Parathyroid adenoma (tissue), 2 donors: ENCODE measurements around the gene FAM90A26.
A peak's percentile ranks its signal among the peaks of the same experiment; 100 is the strongest.
"Not testable (repeated sequence)": the region's sequence is repeated elsewhere in the genome, so short reads cannot be mapped to it uniquely, and the experiment has no call there.

Experiments
- H2AFZ ChIP-seq: fragments of 300-600 bp; sonication (generic); one replicate; pipeline ENCODE4 v1.7.0; 2017; ENCODE audit warnings: antibody characterized with exemption, mild to moderate bottlenecking
- H3K27ac ChIP-seq: fragments of 300-600 bp; sonication (generic); one replicate; pipeline ENCODE4 v1.7.0; 2017
- H3K27me3 ChIP-seq: fragments of 300-600 bp; sonication (generic); one replicate; pipeline ENCODE4 v1.7.0; 2017; ENCODE audit warnings: low read length; ENCODE audit not compliant: control insufficient read depth, insufficient read depth
- H3K36me3 ChIP-seq: fragments of 300-600 bp; sonication (generic); one replicate; pipeline ENCODE4 v1.7.0; 2017; ENCODE audit warnings: low read length; ENCODE audit not compliant: control insufficient read depth, insufficient read depth
- H3K4me1 ChIP-seq: fragments of 300-600 bp; sonication (generic); one replicate; pipeline ENCODE4 v1.7.0; 2017; ENCODE audit warnings: control low read depth
- H3K4me2 ChIP-seq: fragments of 300-600 bp; sonication (generic); one replicate; pipeline ENCODE4 v1.7.0; 2017; ENCODE audit warnings: low read length
- H3K4me3 ChIP-seq: fragments of 300-600 bp; sonication (generic); one replicate; pipeline ENCODE4 v1.7.0; 2017; ENCODE audit warnings: low read depth, low read length
- H3K79me2 ChIP-seq: fragments of 300-600 bp; sonication (generic); one replicate; pipeline ENCODE4 v1.7.0; 2017; ENCODE audit warnings: control low read depth
- H3K9ac ChIP-seq: fragments of 300-600 bp; sonication (generic); one replicate; pipeline ENCODE4 v1.7.0; 2017; ENCODE audit warnings: mild to moderate bottlenecking
- H3K9me3 ChIP-seq: fragments of 300-600 bp; sonication (generic); one replicate; pipeline ENCODE4 v1.7.0; 2017; ENCODE audit warnings: low read length; ENCODE audit not compliant: control insufficient read depth
- TF ChIP-seq, protein P1 (sequence below): fragments of 300-600 bp; sonication (generic); IDR thresholded peaks from one replicate; pipeline ENCODE4 v1.7.0; 2017; ENCODE audit warnings: antibody characterized with exemption, mild to moderate bottlenecking
- donor health status: primary hyperparathyroidism.

FAM90A26 gene

GRCh38 chr4:9143421-9144080, 26.7 kb upstream of the FAM90A26 start:
- no peak overlapping the region for H2AFZ ChIP-seq
- no peaks in the 10 kb centered on the region for H3K27me3 ChIP-seq
- no peak overlapping the region for H3K27ac ChIP-seq
- no peak overlapping the region for H3K9ac ChIP-seq
- H3K79me2 ChIP-seq = no peaks in the 10 kb centered on the region
- no peaks in the 10 kb centered on the region for H3K9me3 ChIP-seq
- H3K4me1 ChIP-seq = no peaks in the 10 kb centered on the region
- no peaks in the 10 kb centered on the region for H3K36me3 ChIP-seq
- TF ChIP-seq, protein P1, sequence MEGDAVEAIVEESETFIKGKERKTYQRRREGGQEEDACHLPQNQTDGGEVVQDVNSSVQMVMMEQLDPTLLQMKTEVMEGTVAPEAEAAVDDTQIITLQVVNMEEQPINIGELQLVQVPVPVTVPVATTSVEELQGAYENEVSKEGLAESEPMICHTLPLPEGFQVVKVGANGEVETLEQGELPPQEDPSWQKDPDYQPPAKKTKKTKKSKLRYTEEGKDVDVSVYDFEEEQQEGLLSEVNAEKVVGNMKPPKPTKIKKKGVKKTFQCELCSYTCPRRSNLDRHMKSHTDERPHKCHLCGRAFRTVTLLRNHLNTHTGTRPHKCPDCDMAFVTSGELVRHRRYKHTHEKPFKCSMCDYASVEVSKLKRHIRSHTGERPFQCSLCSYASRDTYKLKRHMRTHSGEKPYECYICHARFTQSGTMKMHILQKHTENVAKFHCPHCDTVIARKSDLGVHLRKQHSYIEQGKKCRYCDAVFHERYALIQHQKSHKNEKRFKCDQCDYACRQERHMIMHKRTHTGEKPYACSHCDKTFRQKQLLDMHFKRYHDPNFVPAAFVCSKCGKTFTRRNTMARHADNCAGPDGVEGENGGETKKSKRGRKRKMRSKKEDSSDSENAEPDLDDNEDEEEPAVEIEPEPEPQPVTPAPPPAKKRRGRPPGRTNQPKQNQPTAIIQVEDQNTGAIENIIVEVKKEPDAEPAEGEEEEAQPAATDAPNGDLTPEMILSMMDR = no peak
- no peak overlapping the region for H3K4me2 ChIP-seq
- H3K4me3 ChIP-seq = no peak overlapping the region

- H2AFZ ChIP-seq = no peak overlapping the region
- H3K4me1 ChIP-seq = no peaks in the 10 kb centered on the region
- no peak overlapping the region for H3K4me3 ChIP-seq
- no peaks in the 10 kb centered on the region for H3K79me2 ChIP-seq
- no peak overlapping the region for H3K9ac ChIP-seq
- H3K9me3 ChIP-seq = no peaks in the 10 kb centered on the region
- H3K36me3 ChIP-seq = no peaks in the 10 kb centered on the region
- no peak overlapping the region for H3K27ac ChIP-seq
- H3K27me3 ChIP-seq = no peaks in the 10 kb centered on the region
- H3K4me2 ChIP-seq = no peak overlapping the region
- TF ChIP-seq, protein P1 = no peak
These were observed 23.2 kb upstream of the FAM90A26 start for GRCh38 chr4:9146967-9147366.

DNA sequence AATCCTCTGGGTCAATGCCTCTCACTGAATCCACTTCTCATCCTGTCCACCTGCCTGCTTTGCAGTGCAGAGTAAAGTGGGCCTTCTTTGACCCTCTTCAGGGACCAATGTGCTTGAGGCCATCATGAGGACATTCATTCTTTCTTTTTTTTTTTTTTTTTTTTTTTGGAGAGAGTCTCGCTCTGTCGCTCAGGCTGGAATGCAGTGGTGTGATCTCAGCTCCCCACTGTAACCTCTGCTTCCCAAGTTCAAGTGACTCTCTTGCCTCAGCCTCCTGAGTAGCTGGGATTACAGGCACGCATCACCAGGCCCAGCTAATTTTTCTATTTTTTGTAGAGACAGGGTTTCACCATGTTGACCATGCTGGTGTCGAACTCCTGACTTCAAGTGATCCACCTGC, 22.8 kb upstream of the FAM90A26 start:
- not testable (repeated sequence) for H3K4me3 ChIP-seq, H3K9ac ChIP-seq, H3K79me2 ChIP-seq, H3K4me2 ChIP-seq, H3K27me3 ChIP-seq, H3K4me1 ChIP-seq, H3K36me3 ChIP-seq, H2AFZ ChIP-seq, H3K27ac ChIP-seq, H3K9me3 ChIP-seq

DNA sequence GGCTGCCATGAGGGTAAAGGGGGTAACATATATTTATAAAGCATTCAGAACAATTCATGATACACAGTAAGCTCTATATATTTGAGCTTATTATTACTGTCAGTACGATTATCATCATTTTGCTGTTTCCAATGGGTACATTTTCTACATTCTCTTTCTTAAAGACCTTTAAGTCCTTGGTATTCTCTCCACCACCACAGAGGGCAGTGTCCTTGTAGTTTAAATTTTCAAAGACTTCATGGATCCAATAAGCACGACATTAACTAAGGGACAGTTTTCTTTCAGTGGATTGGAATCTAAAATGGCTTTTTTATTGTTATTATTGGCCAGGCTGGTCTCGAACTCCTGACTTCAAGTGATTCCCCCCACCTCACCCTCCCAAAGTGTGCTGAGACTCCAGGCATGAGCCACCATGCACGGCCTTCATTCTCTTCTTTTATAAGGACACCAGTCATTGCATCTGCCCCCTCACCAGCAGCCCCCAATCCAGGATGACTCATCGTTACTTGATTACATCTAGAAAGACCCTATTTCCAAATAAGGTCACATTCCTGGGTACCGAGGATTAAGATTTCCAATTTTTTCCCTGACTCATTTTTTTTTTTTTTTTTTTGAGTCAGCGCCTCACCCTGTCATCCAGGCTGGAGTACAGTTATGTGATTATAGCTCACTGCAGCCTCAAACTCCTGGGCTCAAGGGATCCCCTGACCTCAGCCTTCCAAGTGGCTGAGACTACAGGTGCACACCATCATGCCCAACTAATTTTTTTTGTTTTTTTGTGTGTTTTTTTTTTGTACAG, 21.4 kb upstream of the FAM90A26 start:
- H3K27ac ChIP-seq, H3K36me3 ChIP-seq, H3K79me2 ChIP-seq, H2AFZ ChIP-seq, H3K27me3 ChIP-seq, H3K9ac ChIP-seq, H3K4me3 ChIP-seq, H3K4me1 ChIP-seq, H3K4me2 ChIP-seq, H3K9me3 ChIP-seq: not testable (repeated sequence)

DNA sequence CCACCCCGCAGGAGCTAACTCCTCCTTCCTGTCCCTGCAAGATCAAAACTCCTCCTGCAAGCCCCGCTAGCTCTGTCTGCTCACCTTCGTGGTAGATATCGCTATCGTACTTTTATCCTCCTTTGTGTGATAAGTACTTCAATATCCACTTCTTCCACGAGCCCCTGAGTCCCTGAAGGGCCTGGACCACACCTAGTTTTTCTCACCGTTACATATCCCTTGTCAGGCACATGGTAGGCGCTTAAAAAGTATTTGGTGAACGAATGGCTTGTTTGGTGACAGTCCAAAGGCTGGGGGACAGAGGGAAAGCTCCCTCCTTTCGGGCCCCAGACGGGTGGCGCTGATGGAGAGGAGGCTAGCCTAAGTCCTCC, 18.4 kb upstream of the FAM90A26 start:
- H3K4me3 ChIP-seq = peak overlapping the region; percentile 65
- not testable (repeated sequence) for H3K4me1 ChIP-seq, H3K36me3 ChIP-seq

DNA sequence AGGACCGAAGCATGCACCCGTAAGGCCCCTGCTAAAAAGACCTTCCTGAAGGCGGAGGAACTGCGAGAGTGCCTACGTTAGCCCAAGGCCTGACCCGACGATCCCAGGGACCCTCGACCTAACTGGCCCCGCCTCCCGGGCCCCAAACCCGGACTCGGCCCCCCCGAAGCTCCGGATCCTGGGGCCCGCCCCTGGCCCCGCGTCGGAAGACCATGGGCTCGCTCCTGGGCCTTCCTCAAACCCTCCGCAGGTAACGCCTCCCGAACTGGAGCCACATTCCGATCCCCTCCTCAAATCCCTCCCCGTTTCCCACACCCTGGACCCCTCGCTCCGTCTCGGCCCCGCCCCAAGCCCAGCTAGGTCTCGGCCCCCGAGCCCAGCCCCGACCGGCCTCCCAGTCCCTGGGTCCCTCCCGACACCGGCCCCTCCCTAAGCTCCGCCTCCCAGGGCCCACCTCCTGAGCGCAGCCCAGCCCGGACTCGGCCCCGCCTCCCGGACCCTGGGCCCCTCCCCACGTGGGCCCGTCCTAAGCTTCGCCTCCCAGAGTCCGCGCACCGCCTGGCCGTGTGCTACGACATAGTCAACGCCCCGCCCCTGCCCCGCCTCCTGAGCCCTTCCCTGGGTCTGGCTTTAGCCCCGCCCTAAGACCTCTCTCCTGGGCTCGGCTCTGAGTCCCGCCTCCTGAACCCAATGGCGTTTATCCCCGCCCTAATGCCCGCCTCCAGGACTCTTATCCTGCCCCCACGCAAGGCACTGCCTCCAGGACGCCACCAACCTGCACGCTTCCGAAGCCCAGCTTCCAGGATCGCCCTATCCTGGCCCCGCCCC, 17.8 kb upstream of the FAM90A26 start:
- peak overlapping the region; percentile 65 for H3K4me3 ChIP-seq
- H3K27ac ChIP-seq = peak overlapping the region; percentile 81
- H3K36me3 ChIP-seq, H3K79me2 ChIP-seq, H3K9ac ChIP-seq, H3K9me3 ChIP-seq, H3K4me1 ChIP-seq, H3K27me3 ChIP-seq: not testable (repeated sequence)
- H3K4me2 ChIP-seq = peak overlapping the region; percentile 64
- H2AFZ ChIP-seq = peak overlapping the region; percentile 82

More for the DNA sequence above, 18.4 kb upstream of the FAM90A26 start:
- not testable (repeated sequence) for H3K79me2 ChIP-seq, H3K27me3 ChIP-seq, H3K9me3 ChIP-seq, H3K9ac ChIP-seq
- H3K4me2 ChIP-seq = peak overlapping the region; percentile 64
- H3K27ac ChIP-seq = peak overlapping the region; percentile 81
- peak overlapping the region; percentile 82 for H2AFZ ChIP-seq

GRCh38 chr4:9153008-9153570, 17.1 kb upstream of the FAM90A26 start:
- H3K27ac ChIP-seq = peak overlapping the region; percentile 61
- not testable (repeated sequence) for H3K9me3 ChIP-seq

DNA sequence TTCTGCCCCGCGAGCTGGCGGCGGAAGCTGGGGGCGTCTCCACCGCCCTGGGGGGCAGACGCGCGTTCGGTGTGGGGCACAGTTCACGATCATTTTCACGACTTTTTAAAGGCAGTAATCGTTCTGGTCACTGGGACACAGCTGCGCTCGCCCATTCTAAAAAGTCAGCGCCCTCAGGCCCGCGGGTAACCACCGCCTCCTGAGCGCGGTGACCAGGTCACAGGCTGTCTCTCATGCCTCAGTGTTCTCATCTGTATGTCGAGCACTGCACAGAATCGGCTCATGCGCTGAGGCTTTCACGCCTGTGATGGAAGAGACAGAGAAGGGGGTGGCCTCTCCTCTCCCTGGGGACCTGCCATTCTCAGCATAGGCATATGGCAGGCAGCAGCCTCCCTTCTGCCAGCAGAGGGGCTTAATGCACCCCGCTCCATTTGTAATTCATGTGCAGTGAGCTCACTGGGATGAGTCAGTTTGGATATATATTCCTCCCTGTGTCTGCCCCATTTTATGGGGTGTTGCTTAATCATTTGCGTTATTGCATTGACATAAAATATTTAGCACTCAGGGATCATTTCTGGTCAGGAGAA, 16.5 kb upstream of the FAM90A26 start:
- H3K9ac ChIP-seq, H3K9me3 ChIP-seq, H3K27me3 ChIP-seq, H3K36me3 ChIP-seq, H3K79me2 ChIP-seq, H3K4me1 ChIP-seq: not testable (repeated sequence)
- Histone ChIP-seq H3K4me3 (peak overlapping the region; percentile 66), H3K27ac (peak overlapping the region; percentile 61), H2AFZ (peak overlapping the region; percentile 89), H3K4me2 (peak overlapping the region; percentile 69)

More at GRCh38 chr4:9153008-9153570, 17.1 kb upstream of the FAM90A26 start:
- peak overlapping the region; percentile 89 for H2AFZ ChIP-seq
- not testable (repeated sequence) for H3K9ac ChIP-seq, H3K4me1 ChIP-seq, H3K36me3 ChIP-seq, H3K27me3 ChIP-seq, H3K79me2 ChIP-seq
- H3K4me2 ChIP-seq = peak overlapping the region; percentile 69
- H3K4me3 ChIP-seq = peak overlapping the region; percentile 66
